ENCODE results near the gene RPRD2.

RPRD2 gene

GRCh38 chr1:150484861-150485260 lies 120.9 kb downstream of the RPRD2 start:
- TF ChIP-seq CTCF (conservative IDR thresholded peaks at IDR 0.05; ENCODE audit: low read depth), result no peak
- H3K27ac ChIP-seq, result no peak overlapping the region
- ChIA-PET POLR2A (ENCODE audit: low non-redundant PET) (no interaction called here), CTCF (interaction anchor here (0.6 to 0.9 kb wide), 2 partner anchors 76 to 517 kb away, joined by 3 to 4 read pairs; no protein-coding TSS in a partner anchor)
- DNase-seq (ENCODE audit: low spot score), result no peak

GRCh38 chr1:150486966-150487762 lies 123.2 kb downstream of the RPRD2 start, which contains the start of gene TARS2:
Gene TARS2 (plus strand): TSS chr1:150487419. CDS start chr1:150487451, 32 bp downstream.
- CTCF ChIA-PET, result no interaction called here
- no peak for TF ChIP-seq CTCF (conservative IDR thresholded peaks at IDR 0.05; ENCODE audit: low read depth)
- POLR2A ChIA-PET (ENCODE audit: low non-redundant PET), result no interaction called here
- peak within 1 kb of the TSS; percentile 62 for H3K27ac ChIP-seq
- DNase-seq (ENCODE audit: low spot score), result peak; percentile 98

- no peak for TF ChIP-seq CTCF (conservative IDR thresholded peaks at IDR 0.05; ENCODE audit: low read depth)
- ChIA-PET CTCF (no interaction called here), POLR2A (ENCODE audit: low non-redundant PET) (no interaction called here)
- DNase-seq (ENCODE audit: low spot score), result no peak
- H3K27ac ChIP-seq, result peak overlapping the region; percentile 62
These were observed 123.8 kb downstream of the RPRD2 start for GRCh38 chr1:150487763-150488115.

GRCh38 chr1:150493175-150493574 lies 129.2 kb downstream of the RPRD2 start:
- DNase-seq (ENCODE audit: low spot score), result no peak
- TF ChIP-seq CTCF (conservative IDR thresholded peaks at IDR 0.05; ENCODE audit: low read depth), result no peak
- H3K27ac ChIP-seq, result no peak overlapping the region
- ChIA-PET CTCF (interaction anchor here (0.6 to 0.7 kb wide), 2 partner anchors 21 to 30 kb away, joined by 3 to 4 read pairs; no protein-coding TSS in a partner anchor), POLR2A (ENCODE audit: low non-redundant PET) (no interaction called here)

GRCh38 chr1:150498342-150498741 lies 134.4 kb downstream of the RPRD2 start:
- no peak for DNase-seq (ENCODE audit: low spot score)
- no peak for TF ChIP-seq CTCF (conservative IDR thresholded peaks at IDR 0.05; ENCODE audit: low read depth)
- ChIA-PET POLR2A (ENCODE audit: low non-redundant PET) (interaction anchor here (0.9 kb wide), 1 partner anchor 50 kb away, joined by 3 read pairs; no protein-coding TSS in a partner anchor), CTCF (interaction anchor here (0.6 to 1.2 kb wide), 3 partner anchors 24 to 41 kb away, joined by 4 to 5 read pairs (median 4); no protein-coding TSS in a partner anchor)
- no peak overlapping the region for H3K27ac ChIP-seq

- H3K27ac ChIP-seq, result peak overlapping the region; percentile 35
- DNase-seq (ENCODE audit: low spot score), result no peak
- ChIA-PET POLR2A (ENCODE audit: low non-redundant PET) (no interaction called here), CTCF (interaction anchor here (0.5 to 0.9 kb wide), 2 partner anchors 56 to 431 kb away, joined by 3 to 9 read pairs; no protein-coding TSS in a partner anchor)
- no peak for TF ChIP-seq CTCF (conservative IDR thresholded peaks at IDR 0.05; ENCODE audit: low read depth)
These were observed 141.5 kb downstream of the RPRD2 start for GRCh38 chr1:150505431-150505830.

Data from RWPE1 (cell line).